ENCODE data around the gene RASGEF1B. TPM values are rescaled to one million over a fixed set of nuclear protein-coding genes. Genes with fewer than 3 reads are reported as not detected.

Gene RASGEF1B
- total and polyA plus RNA-seq, 4 donors, result 8.9 to 57.4 (median 32.1) TPM

- TF ChIP-seq SP1 (IDR thresholded peaks at IDR 0.05) (no peak), EGR1 (IDR thresholded peaks at IDR 0.05; ENCODE audit: low read depth in 2 of 2) (no peak), YY1 (IDR thresholded peaks at IDR 0.05) (no peak), NR2F2 (IDR thresholded peaks at IDR 0.05) (no peak)
- Histone ChIP-seq H3K36me3 (ENCODE audit: control insufficient read depth in 4 of 4, insufficient read depth in 3 of 4, low read depth in 1 of 4, low read length in 3 of 4) (no peaks in the 10 kb centered on the region), H3K4me1 (ENCODE audit: control insufficient read depth in 4 of 4, insufficient read depth in 4 of 4, low read length in 3 of 4) (peaks cover 0 to 3% (median 0%) of the 10 kb centered on the region in 4 donors), H3K27me3 (ENCODE audit: control insufficient read depth in 4 of 4, insufficient read depth in 4 of 4, low read length in 3 of 4) (no peaks in the 10 kb centered on the region), H3K9me3 (ENCODE audit: control insufficient read depth in 4 of 4, low read length in 3 of 4) (no peaks in the 10 kb centered on the region), H3K9ac (ENCODE audit: low read depth in 1 of 2, low read length in 2 of 2) (no peak overlapping the region), H3K4me3 (ENCODE audit: low read depth in 1 of 3, low read length in 3 of 3) (no peak overlapping the region), H3K27ac (ENCODE audit: low read depth in 1 of 2, low read length in 2 of 2) (no peak overlapping the region)
- no peak for DNase-seq (ENCODE audit: low spot score)
- 82% methylated on average over 2 of the region's 2 CpGs for WGBS
These were observed 18.9 kb upstream of the RASGEF1B start for GRCh38 chr4:81490403-81491160.

GRCh38 chr4:81486502-81486901 is 14.8 kb upstream of the RASGEF1B start:
- DNase-seq (ENCODE audit: low spot score), result no peak
- Histone ChIP-seq H3K4me3 (ENCODE audit: low read depth in 1 of 3, low read length in 3 of 3) (no peak overlapping the region), H3K9me3 (ENCODE audit: control insufficient read depth in 4 of 4, low read length in 3 of 4) (no peaks in the 10 kb centered on the region), H3K27me3 (ENCODE audit: control insufficient read depth in 4 of 4, insufficient read depth in 4 of 4, low read length in 3 of 4) (no peaks in the 10 kb centered on the region), H3K4me1 (ENCODE audit: control insufficient read depth in 4 of 4, insufficient read depth in 4 of 4, low read length in 3 of 4) (no peaks in the 10 kb centered on the region), H3K9ac (ENCODE audit: low read depth in 1 of 2, low read length in 2 of 2) (no peak overlapping the region), H3K27ac (ENCODE audit: low read depth in 1 of 2, low read length in 2 of 2) (no peak overlapping the region), H3K36me3 (ENCODE audit: control insufficient read depth in 4 of 4, insufficient read depth in 3 of 4, low read depth in 1 of 4, low read length in 3 of 4) (no peaks in the 10 kb centered on the region)
- TF ChIP-seq MAX (IDR thresholded peaks at IDR 0.05), result no peak
- TF ChIP-seq GABPA (IDR thresholded peaks at IDR 0.05 in 1 of 2, conservative IDR thresholded peaks at IDR 0.05 in 1 of 2), result no peak
- no peak for TF ChIP-seq FOXA1 (IDR thresholded peaks at IDR 0.05)
- 93% methylated on average over 1 of the region's 1 CpG for WGBS

GRCh38 chr4:81485310-81485980 is 13.7 kb upstream of the RASGEF1B start:
- H3K4me3 ChIP-seq (ENCODE audit: low read depth in 1 of 3, low read length in 3 of 3), result no peak overlapping the region
- no peak overlapping the region for H3K27ac ChIP-seq (ENCODE audit: low read depth in 1 of 2, low read length in 2 of 2)
- DNase-seq (ENCODE audit: low spot score), result no peak

More at GRCh38 chr4:81485310-81485980, 13.7 kb upstream of the RASGEF1B start:
- Histone ChIP-seq H3K9ac (ENCODE audit: low read depth in 1 of 2, low read length in 2 of 2) (no peak overlapping the region), H3K36me3 (ENCODE audit: control insufficient read depth in 4 of 4, insufficient read depth in 3 of 4, low read depth in 1 of 4, low read length in 3 of 4) (no peaks in the 10 kb centered on the region), H3K27me3 (ENCODE audit: control insufficient read depth in 4 of 4, insufficient read depth in 4 of 4, low read length in 3 of 4) (no peaks in the 10 kb centered on the region), H3K4me1 (ENCODE audit: control insufficient read depth in 4 of 4, insufficient read depth in 4 of 4, low read length in 3 of 4) (no peaks in the 10 kb centered on the region), H3K9me3 (ENCODE audit: control insufficient read depth in 4 of 4, low read length in 3 of 4) (no peaks in the 10 kb centered on the region)
- 88% methylated on average over 5 of the region's 5 CpGs for WGBS
- no peak for TF ChIP-seq YY1 (IDR thresholded peaks at IDR 0.05)
- no peak for TF ChIP-seq GABPA (IDR thresholded peaks at IDR 0.05 in 1 of 2, conservative IDR thresholded peaks at IDR 0.05 in 1 of 2)
- TF ChIP-seq EGR1 (IDR thresholded peaks at IDR 0.05; ENCODE audit: low read depth in 2 of 2), result no peak
- no peak for TF ChIP-seq ZBTB33 (IDR thresholded peaks at IDR 0.05)
- TF ChIP-seq MAX (IDR thresholded peaks at IDR 0.05), result no peak
- no peak for TF ChIP-seq REST (IDR thresholded peaks at IDR 0.05)

Measured in liver (tissue), 9 donors.